GM12878 (cell line): ENCODE results near the gene MAPK1. TPM values are rescaled to one million over a fixed set of nuclear protein-coding genes. Genes with fewer than 3 reads are reported as not detected.

Source experiments
- BACH1 ChIP-seq: fragments of 450-650 bp; IDR thresholded peaks from 2 replicates; pipeline ENCODE4 v1.6.1; 2017; ENCODE audit warnings: mild to moderate bottlenecking, borderline replicate concordance
- CHD2 ChIP-seq: IDR thresholded peaks from 2 replicates; pipeline ENCODE4 v1.6.1; 2011; ENCODE audit warnings: low read depth, low read length, improper control_type of control experiment, borderline replicate concordance
- ETV6 ChIP-seq, 2 experiments: fragments of 450-650 bp in 1 of 2; IDR thresholded peaks in 1 of 2; conservative IDR thresholded peaks in 1 of 2; 2 replicates each; pipeline ENCODE4 v1.6.1; 2014; ENCODE audit warnings: antibody characterized with exemption in 1 of 2, borderline replicate concordance in 1 of 2, low read depth in 1 of 2, mild to moderate bottlenecking in 1 of 2, moderate library complexity in 1 of 2
- FOXK2 ChIP-seq: fragments of 450-650 bp; IDR thresholded peaks from 2 replicates; pipeline ENCODE4 v1.6.1; 2017; ENCODE audit warnings: mild to moderate bottlenecking, moderate library complexity
- PRDM15 ChIP-seq: fragments of 450-650 bp; formaldehyde crosslinking; IDR thresholded peaks from 2 replicates; pipeline ENCODE4 v1.4.0; 2020; ENCODE audit warnings: mild to moderate bottlenecking, moderate library complexity
- RBBP5 ChIP-seq: fragments of 200-600 bp; sonication (generic); conservative IDR thresholded peaks from 2 replicates; pipeline ENCODE4 v1.6.1; 2016
- RELA ChIP-seq: fragments of 450-650 bp; IDR thresholded peaks from 2 replicates; pipeline ENCODE4 v1.8.0; 2014; ENCODE audit warnings: borderline replicate concordance; ENCODE audit not compliant: partially characterized antibody
- SKIL ChIP-seq: fragments of 450-650 bp; IDR thresholded peaks from 2 replicates; pipeline ENCODE4 v1.6.1; 2017; ENCODE audit warnings: mild to moderate bottlenecking, low read depth, inconsistent platforms; ENCODE audit not compliant: poor library complexity, severe bottlenecking
- SPI1 ChIP-seq: IDR thresholded peaks from 2 replicates; pipeline ENCODE4 v1.6.1; 2011; ENCODE audit warnings: low read depth, mild to moderate bottlenecking, low read length, moderate library complexity, borderline replicate concordance; ENCODE audit not compliant: insufficient read depth
- TARDBP ChIP-seq: IDR thresholded peaks from 2 replicates; pipeline ENCODE4 v1.6.1; 2016; ENCODE audit warnings: borderline replicate concordance
- ZNF217 ChIP-seq: fragments of 450-650 bp; IDR thresholded peaks from 2 replicates; pipeline ENCODE4 v1.6.1; 2017; ENCODE audit warnings: antibody characterized with exemption, mild to moderate bottlenecking
- polyA plus RNA-seq, 11 experiments: library from polyadenylated mRNA; depleted of rRNA in 4 of 11; unstranded in 6 of 11; stranded (reverse) in 5 of 11; fragments of >200 nt; fragmentation: Nextera tagmentation in 4 of 11; fragmentation: Illumina TruSeq in 1 of 11; extraction: Ambion mirVana in 4 of 11; extraction: Trizol in 1 of 11; gene quantifications; 1 replicate in 1 of 11; 2 replicates in 10 of 11; pipeline versions ENCODE4 v1.2.1 to v1.2.3, GENCODE V29; 2011 to 2016; ENCODE audit warnings: inconsistent platforms in 2 of 11, missing spikeins in 2 of 11, low read depth in 1 of 11
- total RNA-seq, 4 experiments: library from RNA; depleted of rRNA in 3 of 4; stranded (reverse); fragments of >200 nt in 3 of 4; fragmentation: Illumina TruSeq in 1 of 4; extraction: Trizol in 1 of 4; gene quantifications; 2 replicates each; pipeline versions ENCODE4 v1.2.1 to v1.2.3, GENCODE V29; 2013 to 2021
- TF ChIP-seq, protein P1 (sequence below): fragments of 450-650 bp; IDR thresholded peaks from 2 replicates; pipeline ENCODE4 v1.6.1; 2017; ENCODE audit warnings: mild to moderate bottlenecking

The MAPK1 gene
- total and polyA plus RNA-seq, 10 of the 15 experiments (the other 5 are each of a cell fraction or from before 2014, with no cell fraction given) = 7.0 to 123 (median 58.4) TPM

- TF ChIP-seq PRDM15 (CRISPR knock-in tag) (no peak), ZNF217 (no peak), BACH1 (no peak), ETV6 (conservative IDR thresholded peaks at IDR 0.05 in 1 of 2, IDR thresholded peaks at IDR 0.05 in 1 of 2; ENCODE audit: borderline replicate concordance in 1 of 2, low read depth in 1 of 2) (no peak), RELA (no peak), RBBP5 (no peak), SKIL (no peak), TARDBP (no peak), SPI1 (no peak), CHD2 (no peak), FOXK2 (no peak)
- TF ChIP-seq, protein P1, sequence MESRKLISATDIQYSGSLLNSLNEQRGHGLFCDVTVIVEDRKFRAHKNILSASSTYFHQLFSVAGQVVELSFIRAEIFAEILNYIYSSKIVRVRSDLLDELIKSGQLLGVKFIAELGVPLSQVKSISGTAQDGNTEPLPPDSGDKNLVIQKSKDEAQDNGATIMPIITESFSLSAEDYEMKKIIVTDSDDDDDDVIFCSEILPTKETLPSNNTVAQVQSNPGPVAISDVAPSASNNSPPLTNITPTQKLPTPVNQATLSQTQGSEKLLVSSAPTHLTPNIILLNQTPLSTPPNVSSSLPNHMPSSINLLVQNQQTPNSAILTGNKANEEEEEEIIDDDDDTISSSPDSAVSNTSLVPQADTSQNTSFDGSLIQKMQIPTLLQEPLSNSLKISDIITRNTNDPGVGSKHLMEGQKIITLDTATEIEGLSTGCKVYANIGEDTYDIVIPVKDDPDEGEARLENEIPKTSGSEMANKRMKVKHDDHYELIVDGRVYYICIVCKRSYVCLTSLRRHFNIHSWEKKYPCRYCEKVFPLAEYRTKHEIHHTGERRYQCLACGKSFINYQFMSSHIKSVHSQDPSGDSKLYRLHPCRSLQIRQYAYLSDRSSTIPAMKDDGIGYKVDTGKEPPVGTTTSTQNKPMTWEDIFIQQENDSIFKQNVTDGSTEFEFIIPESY = no peak
These were observed 157.3 kb downstream of the MAPK1 start (continued) for GRCh38 chr22:21710156-21710555.
